NK-92 treated with Interleukin-12 subunit alpha and Interleukin-12 subunit beta, amount 100 ng/mL, for 24 hours (cell line): Measurements from ENCODE around the gene SS18L1.

Experiments
- DNase-seq: peaks from one replicate; lab custom pipeline; 2025; lab: John Stamatoyannopoulos, UW

SS18L1 gene

DNA sequence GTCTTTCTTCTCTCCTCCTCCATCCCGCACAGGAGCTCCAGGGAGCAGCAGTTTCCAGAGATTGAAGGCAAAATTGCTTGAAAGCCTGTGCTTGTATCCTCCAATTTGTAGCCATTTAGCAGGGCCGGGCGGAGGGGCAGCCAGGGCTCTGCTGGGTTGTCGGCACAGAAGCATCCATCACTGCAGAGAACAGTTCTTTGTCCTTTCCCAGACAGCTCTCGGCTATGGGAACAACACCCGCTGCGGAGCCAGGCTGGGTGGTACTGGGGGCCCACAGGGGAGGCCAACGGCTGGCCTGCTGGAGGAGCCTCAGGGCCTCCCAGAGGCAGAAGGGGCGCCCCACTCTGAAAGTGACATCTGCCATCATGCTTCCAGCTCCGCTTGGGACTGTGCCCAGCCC is 68.7 kb downstream of the SS18L1 start:
- no peak for DNase-seq

DNA sequence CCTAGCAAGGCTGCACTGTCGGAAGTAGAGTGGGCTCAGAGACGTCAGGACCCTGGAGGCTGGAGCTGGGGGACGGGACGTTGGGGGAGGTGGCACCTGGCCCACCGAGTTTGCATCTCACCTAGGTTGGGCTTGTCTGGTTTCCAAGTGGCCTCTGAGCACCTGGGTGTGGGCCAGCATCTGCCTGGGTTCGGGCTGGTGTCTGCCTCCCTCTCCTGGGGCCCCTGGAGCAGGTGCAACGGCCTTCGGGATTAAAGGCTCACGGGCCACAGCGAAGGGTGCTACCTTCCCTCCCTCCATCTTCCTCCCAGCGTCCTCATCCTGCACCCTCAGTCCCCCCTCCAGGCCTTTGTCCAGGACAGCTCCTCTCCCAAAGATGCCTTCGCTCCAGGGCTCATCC is 70.5 kb downstream of the SS18L1 start:
- DNase-seq: no peak

DNA sequence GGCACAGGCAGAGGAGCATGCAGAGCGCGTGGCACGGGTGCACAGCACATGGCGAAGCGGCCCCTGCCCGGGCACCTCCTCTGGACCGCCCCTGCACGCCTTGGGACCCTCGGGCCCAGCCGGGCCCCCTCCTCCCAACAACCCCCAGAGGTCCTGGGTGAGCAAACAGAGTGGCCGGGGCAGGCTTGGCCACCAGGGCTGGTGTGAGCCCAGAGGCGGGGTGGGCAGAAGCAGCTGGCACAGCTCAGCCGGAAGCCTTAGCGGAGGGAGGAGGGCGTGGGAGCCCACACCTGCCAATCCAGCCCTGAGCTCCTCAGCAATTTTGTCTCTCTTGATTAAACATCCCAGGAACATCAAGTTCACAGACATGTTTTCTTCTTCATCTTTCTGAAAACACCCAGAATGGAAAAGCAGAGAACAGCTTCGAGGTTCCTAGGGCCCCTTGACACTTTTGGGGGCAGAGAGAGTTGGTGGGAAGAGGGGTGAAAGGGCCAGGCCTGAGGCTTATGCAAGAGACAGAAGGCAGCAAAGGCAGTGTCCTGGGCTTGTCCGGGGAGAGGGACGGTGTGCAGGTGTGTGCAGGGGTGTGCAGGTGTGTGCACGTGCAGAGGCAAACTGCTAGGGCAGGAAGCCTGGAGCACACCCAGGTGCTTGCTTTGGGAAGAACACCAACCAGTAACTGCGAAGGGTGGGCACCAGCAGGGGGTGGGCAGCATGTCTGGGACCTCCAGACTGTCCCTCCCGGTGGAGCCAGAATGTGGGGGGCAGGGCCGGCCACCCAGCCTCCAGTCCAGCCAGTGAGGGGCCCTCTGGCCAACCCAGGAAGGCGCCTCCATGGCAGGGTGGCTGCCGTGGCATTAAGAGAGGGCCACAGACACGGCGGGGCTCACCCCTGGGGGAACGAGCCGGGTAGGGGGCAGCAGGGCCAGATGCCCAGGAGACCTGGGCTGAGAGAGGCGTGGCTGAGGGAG is 71.7 kb downstream of the SS18L1 start:
- DNase-seq: no peak

DNA sequence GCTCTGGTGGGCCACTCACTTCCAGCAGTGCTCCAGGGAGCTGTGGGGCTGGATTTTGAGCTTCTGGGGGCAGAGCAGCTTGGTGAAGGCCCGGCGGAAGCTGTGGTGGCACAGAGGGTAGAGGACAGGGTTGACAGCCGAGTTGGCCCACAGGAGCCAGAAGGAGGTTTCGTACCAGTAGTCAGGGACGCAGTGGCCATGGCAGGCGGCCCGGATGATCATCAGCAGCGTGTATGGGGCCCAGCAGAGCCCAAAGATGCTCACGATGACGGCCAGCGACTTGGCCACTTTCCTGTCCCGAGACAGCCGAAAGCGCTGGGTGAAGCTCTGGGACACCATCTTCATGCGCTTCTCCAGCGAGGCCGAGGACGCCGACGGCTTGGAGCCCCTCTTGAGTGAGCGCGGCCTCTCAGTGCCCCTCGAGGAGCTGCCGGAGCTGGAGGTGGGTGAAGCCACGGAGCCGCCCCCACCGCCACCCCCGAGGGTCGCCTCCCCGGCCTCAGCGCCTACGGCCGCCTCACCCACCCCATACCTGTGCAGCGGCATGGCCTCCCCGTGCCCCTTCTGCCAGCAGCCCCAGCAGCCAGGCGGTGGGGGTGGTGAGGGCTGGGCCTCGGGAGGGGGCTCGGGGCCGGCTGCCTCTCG is 72.5 kb downstream of the SS18L1 start:
- DNase-seq: no peak

DNA sequence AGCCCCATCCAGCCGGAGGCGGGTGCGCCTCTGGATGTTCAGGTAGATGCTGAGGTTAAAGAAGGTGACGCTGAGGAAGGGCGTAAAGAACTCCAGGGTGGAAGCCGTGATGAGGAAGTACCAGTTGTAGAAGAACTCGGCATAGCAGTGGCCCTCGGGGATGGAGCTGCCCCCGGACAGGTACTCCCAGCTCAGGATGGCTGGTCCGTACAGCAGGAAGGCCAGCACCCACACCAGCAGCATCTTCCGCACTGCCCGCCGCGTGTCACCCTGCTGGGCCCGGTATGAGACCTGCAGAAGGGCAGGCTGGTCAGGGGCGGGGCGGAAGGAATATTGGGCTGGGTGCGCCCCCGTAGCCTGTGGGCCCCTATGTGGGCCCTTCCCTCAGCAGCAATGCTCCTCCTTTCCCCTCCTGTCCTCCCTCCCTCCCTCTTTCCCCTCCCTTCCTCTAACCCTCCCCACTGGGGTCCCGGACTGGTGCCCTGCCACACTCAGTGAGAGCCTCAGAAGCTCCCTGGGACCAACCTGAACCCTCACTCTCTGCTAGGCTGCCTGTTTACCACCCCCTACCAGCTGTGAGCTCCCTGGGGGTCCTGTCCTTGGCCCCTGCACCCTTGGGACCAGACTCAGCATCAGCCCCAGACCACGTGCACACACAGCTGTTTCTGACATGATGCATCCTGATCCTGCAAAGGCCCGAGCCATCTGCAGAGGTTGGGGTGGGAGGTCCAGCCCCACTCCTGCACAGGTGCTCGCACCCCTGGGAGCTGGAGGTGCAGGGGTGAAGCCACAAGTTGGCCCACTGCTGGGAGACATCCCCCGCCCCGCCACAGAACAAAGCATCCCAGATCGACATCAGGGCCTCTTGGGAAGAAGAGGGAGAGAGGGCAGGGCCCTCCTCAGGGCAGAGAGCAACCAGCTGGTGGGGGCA is 73.3 kb downstream of the SS18L1 start:
- no peak for DNase-seq

DNA sequence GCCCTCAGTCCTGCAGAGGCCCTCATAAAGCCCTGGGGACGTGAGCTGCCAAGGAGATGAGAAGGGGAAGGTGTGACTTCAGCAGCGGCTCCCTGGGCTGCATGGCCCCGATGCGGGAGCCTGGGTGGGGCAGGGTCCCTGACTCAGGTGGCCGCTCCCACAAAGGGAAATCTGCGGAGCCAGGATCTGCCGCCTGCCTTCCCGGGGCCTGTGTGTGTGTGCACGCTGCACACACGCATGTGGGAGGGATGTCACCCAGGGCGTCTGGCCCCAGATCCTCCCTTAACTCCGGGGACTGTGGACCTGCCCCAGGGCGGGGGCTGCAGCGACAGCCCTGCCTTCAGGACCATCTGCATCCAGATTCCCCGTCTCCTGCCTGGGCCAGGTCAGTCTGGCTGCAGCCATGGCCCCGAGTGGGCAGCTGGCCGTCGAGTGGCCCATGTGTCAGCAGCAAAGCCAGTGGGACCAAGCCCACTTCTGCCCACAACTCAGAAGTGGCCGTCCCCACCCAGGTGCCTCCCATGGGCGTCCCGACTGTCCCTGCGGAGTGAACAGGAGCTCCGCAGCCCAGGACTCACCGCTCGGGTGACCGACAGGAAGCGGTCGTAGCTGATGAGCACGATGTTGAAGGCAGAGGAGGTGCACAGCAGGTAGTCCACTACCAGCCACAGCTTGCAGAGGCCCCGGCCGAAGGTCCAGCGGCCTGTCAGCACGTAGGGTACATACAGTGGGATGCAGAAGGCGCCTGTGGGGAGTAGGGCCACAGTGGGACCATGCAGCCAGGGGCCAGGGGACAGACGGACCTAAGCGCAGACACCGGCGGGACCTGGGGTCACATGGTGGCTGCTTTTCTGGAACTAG is 74.6 kb downstream of the SS18L1 start:
- no peak for DNase-seq

DNA sequence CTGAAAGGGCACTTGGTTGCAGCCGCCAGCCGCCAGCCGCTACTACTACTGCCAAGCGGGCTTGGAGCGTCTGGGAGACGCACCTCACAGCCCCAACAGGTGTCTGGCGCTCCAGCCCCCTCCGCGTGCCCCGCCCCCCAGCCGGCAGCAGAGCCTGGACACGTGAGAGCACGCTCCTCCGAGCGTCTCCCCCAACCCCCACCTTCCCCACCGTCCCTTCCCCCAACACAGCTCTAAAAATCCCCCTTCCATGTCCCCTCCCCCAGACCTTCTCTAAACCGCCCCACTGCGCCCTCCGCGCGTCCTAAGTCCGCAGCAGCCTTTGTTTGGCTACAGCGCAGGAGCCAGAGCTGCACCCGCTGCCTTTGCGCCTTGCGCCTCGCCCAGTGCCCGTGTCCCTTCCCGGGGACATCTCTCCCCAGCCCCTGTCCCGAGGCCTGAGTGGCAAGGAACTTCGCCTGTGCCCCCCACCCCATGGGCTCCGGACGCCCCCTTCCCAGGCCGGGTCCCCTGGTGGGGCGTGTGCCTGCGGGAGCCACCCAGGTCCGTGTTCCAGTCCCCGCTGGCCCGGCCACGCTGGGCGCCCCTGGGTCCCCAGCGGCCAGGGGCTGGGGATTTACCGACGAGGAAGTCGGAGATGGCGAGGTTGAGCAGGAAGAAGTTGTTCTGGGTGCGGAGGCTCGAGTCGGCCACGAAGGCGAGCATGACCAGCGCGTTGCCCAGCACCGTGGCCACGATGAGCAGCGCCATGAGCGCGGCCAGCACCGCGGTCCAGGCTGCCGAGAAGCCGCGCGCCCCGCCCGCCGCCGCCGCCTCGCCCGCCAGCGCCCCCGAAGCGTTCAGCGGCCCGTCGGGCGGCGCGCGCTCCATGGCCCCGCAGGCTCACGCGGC is 75.8 kb downstream of the SS18L1 start:
- no peak for DNase-seq

DNA sequence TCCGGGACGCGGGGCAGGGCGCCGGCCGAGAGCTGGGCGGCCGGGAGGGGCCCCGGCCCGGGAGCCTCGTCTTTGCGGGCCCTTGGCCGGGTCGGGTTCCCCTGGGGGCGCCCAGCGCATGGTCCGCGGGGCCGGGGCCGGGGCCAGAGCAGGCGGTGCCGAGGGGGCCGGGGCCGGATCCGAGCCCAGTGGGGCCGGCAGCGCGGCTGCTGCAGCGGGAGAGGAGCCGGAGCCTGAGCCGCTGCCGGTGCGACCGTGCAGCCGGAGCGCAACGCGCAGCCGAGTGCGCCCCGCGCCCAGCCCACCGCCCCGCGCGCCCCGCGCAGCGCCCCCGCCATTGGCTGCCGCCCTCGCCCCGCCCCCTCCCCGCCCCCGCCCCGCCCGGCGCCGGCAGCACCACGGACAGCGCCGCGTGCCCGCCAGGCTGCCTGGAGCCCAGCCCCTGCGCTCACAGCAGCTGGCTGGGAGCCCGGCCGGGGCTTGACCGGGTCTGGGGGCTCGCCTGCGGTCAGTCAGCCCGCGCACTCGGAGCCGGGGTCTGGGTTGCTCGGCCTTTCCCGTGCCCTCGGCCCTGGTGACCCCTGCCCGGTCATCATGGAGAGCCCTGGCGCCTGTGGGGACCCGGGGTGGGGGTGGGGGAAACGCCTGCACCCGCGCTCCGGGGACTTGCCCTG is 76.6 kb downstream of the SS18L1 start, which contains the start of gene HRH3:
TSS of gene HRH3 (minus strand) at position 287 of the 674 bp plus-strand sequence. CDS start 308 bp downstream, outside the sequence.
- DNase-seq: no peak

DNA sequence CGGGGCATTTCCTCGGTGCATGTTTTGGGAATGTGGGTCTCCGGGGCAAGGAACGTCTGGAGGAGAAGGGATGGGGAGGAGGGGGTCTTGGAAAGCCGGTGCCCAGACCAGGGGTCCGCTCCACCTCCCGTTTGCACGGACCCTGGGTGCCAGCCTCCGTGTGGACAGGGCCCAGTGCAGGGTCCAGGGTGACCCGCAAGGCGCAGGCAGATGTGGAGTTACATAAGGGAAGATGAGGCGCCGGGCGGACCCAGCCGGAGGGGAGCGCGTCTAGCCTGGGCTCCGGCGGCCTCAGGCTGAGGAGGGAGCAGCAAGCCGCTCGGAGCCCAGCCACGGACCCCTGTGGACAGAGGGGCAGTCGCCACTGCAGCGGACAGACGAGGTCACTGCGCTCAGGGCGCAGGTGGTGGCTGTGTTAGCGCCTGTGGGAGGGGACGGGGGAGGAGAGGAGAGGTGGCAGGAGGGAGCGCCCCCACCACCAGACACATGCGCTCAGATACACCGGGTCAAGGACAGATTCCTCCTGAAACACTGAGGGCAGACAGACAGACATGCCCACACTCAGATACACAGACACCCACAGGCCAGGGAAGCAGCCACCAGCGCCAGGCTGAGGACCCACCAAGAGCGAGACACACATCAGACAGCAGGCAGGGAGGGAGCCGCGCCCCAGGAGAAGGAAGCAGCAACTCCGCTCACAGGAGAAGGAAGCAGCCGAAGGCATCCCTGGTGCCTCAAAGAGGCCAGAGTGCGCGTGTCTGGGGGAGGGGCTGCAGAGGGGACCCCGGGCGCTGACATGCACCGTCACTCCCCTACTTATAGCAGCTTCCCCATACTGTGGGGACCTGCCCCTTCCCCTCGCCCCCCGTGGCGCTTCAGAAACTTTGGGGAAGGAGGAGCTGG is 77.3 kb downstream of the SS18L1 start:
- no peak for DNase-seq

DNA sequence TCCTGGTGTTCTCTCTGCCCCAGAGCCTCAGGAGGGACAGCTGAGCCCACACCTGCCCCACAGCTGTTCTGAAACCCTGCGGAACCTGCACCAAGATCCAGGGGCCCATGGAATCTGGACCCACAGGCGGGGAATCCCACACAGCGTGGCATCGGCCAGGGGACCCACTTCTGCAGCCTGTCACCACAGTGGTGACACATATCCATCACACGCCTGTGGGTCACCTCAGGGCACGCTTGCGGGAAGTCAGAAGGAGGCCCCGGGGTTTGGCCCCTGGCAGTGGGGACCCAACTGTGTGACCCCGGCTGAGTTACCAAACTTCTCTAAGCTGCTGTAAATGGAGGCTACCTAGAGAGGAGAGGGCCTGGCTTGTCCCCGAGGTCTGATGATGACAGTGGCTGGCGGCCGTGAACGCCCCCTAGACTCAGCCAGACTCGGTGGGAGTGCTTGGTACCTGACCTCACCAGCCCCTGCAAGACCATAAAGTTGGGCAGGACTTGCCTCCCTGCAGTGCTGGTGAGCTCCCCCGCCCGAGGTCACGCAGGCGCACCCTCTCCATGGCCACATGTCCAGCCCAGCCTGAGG is 78.8 kb downstream of the SS18L1 start:
- no peak for DNase-seq

DNA sequence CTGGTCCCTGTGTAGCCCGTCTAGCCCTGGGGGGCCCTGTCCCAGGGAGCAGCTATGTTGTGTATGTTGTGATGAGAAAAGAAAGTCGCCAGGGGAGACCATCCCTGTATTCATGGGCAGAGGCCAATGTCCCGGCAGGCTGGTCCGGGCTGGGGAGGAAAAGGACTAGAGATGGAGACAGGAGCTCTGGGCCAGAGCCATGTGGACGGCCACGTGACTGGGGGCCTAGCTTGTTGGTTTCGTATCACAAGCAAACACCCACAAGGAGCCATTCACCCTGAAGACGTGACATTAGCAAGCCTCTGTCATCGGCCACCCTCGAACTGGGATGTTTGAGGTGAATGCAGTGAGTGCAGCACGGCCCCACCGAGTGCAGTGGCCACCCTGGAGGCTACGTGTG is 79.4 kb downstream of the SS18L1 start:
- DNase-seq: no peak

DNA sequence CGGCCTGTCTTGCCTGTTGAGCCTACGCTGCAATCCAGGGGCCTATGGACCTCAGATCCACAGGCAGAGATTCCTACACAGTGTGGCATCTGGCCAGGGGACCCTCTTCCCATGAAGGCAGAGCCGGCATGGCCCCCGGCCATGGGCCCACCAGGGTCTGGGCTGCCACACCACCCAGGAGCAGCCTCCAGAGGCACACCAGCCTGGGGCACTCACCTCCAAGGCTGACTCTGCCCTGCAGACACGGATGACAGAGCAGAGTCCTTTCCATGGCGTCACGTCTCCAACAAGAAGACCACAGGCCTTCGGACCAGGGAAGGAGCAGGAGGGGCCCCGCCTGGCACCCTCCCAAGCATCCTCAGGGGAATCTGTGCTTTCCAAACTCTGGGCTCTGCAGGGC is 80.0 kb downstream of the SS18L1 start:
- DNase-seq: no peak

DNA sequence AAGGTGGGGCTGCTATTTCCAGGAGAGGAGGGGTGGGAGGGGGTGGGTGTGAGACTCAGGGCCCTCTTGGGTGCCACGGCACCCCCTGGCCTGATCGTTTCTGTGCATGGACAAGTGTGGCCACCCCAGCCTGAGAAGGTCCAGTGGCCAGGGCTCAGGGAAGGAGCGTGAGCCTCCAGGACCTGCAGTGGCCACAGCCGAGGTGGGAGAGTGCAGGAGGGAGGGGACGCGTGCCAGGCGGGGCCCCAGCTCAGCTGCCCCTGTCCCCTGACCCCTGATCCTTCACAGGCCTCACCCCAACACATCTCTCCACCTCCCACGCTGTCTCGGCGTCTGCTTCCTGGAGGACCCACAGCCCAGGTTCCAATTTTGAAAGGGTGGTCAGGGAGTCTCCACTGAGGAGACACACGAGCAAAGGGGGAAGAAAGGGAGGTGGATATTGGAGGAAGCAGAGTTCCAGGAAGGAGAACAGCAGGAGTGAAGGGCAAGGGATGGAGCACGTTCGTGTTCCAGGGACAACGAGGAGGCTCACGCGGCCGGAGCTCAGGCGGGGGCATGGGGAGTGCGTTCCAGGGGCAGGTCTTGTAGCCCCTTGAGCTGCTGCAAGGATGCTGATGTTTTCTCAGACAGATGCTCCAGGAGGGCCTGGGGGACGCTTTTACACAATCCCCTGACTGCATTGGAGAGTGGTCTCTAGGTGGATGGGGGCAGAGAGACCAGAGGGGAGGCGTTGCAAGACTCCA is 80.7 kb downstream of the SS18L1 start:
- no peak for DNase-seq

DNA sequence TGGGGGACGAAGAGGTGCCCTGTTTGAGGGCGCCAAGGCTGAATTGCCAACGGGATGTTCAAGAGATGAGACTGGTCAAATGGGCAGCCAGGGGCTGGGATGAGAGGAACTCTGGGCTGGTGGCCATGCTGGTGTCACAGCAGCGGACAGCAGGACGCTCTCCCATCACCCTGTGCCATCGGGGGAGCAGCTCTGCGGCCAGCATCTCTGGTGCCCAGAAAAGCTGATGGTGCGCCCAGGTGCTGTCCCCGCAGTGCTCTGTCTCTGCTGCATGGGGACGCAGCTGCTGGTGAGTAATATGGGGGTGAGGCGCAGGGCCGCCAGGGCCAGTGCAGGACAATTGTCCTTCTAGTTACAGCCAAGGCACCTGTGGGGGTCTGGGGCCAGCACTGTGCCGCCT is 81.5 kb downstream of the SS18L1 start:
- no peak for DNase-seq

DNA sequence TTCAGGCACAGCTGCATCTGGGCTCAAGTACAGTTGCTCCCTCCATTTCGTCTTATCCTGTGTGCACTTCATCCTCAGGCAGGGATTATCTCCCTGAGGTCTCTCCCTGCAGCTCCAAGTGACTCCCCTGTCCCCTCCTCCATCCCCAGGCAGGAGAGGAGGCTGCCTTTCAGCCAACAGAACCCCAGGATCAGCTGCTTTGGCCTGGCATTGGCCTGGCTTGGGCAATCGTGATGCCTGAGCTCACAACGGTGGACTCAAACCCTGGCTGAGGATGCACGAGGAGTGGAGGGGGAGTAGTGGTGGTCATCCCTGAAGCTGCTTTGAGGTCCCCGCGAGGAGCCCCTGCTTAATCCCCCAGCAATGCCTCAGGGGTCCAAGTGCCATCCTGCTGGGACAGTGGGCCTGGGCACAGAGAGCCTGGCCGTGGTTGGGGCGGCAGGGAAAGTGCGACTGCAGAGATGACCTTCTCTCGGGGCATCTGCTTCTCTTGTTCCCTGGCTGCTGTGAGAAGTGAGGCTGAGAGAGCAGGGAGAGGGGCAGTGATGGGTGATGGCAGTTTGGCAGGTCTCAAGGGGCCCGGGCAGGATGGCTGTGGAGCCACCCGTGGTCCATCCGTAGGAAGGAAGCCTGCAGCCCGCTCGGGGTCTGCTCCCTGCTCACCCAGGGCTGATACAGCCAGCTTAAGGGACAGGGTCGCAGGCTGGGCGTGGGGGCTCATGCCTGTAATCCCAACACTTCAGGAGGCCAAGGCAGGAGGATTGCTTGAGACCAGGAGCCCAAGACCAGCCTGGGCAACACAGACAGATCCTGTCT is 82.5 kb downstream of the SS18L1 start:
- no peak for DNase-seq
